Stimulated activated CD4-positive, alpha-beta T cell treated with anti-CD3 and anti-CD28 coated beads, Interleukin-15, amount 100 ng/mL, for 1 hour (primary cell): ENCODE measurements around the gene HBA2.
"Not testable (repeated sequence)": the region's sequence is repeated elsewhere in the genome, so short reads cannot be mapped to it uniquely, and the experiment has no call there.

Source experiments
- DNase-seq, 2 donors: peaks; one replicate each; pipeline ENCODE4 v3.0.0-alpha.2; 2020; ENCODE audit warnings: low read depth in 1 of 2, low spot score in 1 of 2

Gene HBA2

DNA sequence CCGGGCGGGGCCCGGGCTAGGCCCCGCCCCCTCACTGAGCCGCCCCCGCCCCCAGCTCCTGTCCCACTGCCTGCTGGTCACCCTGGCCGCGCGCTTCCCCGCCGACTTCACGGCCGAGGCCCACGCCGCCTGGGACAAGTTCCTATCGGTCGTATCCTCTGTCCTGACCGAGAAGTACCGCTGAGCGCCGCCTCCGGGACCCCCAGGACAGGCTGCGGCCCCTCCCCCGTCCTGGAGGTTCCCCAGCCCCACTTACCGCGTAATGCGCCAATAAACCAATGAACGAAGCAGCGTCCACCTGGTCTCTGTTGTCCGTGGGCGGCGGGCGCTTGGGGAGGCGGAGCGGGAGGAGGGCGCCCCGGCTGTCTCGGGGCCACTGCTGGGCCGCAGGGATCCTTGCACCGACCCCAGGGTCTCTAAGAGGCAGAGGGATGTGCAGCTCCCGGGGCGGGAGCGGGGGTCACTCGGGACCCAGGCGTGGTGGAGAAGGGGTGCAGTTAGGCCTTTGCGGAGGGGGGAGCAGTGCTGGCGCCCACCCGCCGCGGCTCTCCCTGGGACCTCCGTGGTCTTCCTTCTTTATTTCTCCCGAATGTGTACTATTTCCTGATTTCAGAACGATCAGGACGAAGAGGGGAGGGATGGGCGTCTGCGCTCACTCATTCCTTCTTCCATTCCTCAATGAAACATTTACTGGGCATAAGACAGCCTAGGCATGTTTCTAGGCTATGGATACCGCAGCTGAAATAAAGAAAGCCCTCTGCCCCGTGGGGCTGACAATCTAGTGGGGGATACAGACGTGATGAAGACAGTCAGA lies 18.3 kb upstream of the HBA2 start:
- DNase-seq: no peak

DNA sequence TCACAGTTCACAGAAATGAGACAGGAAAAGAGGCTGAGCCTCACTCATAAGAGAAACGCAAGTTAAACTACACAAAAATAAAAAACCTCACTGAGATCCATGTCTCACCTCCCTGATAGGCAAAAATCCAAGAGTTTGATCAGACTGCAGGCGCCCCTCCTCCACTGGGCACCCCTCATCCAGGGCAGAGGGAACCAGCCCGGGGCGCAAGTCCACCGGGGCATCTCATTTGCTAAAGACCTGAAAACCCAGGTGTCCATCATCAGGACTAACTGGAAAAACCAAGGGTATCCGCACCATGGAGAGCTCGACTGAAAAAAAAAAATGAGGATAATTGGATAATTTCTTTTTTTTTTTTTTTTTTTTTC lies 17.7 kb upstream of the HBA2 start:
- DNase-seq: no peak

- no peak for DNase-seq
Measured at GRCh38 chr16:159136-159849, 13.4 kb upstream of the HBA2 start.

- not testable (repeated sequence) for DNase-seq
Measured at GRCh38 chr16:160242-160641, 12.4 kb upstream of the HBA2 start.

GRCh38 chr16:160691-161190 lies 11.9 kb upstream of the HBA2 start:
- DNase-seq: no peak

GRCh38 chr16:162271-162991 lies 10.2 kb upstream of the HBA2 start:
- DNase-seq: no peak

- not testable (repeated sequence) for DNase-seq
Measured at GRCh38 chr16:163139-163538, 9.5 kb upstream of the HBA2 start.

DNA sequence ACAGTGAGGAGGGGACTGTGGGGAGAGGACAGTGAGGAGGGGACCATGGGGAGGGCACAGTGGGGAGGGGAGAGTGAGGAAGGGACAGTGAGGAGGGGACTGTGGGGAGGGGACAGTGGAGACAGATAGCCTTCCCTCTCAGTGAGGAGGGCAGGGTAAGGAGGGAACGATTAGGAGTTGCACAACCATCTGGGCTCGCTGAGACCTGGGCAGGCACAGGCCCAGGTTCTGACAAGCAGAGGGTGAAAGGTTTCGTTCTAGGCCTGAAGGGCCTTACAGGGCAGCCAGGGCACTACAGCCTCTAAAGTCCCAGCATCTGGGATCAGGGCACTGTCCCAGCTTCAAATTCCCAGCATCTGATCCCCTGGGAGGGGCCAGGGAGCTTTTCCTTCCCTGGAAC lies 9.0 kb upstream of the HBA2 start:
- not testable (repeated sequence) for DNase-seq

DNA sequence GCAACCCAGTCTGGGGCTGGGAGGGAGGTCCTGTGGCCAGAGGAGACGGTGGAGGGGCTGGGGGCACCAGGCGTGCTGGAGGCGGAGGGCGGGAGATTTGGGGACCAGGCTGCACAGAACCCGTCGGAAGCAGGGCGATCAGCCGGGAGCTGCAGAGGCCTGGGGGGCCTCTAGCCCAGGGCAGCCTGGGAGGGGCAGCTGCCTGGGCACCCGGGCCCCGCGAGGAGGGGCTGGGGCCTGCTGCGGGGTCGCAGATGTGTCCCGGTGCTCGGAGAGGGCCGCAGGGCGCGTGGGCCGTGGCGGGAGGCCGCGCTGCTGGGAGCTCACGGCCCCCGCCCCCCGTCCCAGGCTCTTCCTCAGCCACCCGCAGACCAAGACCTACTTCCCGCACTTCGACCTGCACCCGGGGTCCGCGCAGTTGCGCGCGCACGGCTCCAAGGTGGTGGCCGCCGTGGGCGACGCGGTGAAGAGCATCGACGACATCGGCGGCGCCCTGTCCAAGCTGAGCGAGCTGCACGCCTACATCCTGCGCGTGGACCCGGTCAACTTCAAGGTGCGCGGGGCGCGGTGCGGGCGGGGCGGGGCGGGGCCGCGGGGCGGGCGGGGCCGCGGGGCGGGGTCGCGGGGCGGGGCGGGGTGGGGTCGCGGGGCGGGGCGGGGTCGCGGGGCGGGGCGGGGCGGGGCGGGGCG lies 8.4 kb upstream of the HBA2 start:
- not testable (repeated sequence) for DNase-seq

DNA sequence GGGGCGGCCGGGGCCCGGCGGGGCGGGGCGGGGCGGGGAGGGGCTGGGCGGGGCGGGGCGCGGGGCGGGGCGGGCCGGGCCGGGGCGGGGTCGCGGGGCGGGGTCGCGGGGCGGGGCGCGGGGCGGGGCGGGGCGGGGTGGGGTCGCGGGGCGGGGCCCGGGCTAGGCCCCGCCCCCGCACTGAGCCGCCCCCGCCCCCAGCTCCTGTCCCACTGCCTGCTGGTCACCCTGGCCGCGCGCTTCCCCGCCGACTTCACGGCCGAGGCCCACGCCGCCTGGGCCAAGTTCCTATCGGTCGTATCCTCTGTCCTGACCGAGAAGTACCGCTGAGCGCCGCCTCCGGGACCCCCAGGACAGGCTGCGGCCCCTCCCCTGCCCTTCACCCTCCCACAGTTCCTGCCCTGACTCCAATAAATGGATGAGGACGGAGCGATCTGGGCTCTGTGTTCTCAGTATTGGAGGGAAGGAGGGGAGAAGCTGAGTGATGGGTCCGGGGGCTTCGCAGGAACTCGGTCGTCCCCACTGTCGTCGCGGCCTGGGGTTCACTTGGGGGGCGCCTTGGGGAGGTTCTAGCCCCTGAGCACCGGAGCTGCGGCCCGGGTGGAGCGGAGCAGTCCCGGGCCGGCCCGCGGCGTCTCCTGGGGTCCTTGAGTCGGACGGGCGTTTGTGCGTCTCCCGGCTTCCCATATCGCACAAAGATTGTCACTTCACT lies 7.7 kb upstream of the HBA2 start:
- no peak for DNase-seq

- DNase-seq: no peak
Measured at GRCh38 chr16:165539-166374, 6.9 kb upstream of the HBA2 start, which contains the start of gene HBM. TSS of gene HBM (plus strand) at chr16:165978. CDS start at chr16:165998, 20 bp downstream.

DNA sequence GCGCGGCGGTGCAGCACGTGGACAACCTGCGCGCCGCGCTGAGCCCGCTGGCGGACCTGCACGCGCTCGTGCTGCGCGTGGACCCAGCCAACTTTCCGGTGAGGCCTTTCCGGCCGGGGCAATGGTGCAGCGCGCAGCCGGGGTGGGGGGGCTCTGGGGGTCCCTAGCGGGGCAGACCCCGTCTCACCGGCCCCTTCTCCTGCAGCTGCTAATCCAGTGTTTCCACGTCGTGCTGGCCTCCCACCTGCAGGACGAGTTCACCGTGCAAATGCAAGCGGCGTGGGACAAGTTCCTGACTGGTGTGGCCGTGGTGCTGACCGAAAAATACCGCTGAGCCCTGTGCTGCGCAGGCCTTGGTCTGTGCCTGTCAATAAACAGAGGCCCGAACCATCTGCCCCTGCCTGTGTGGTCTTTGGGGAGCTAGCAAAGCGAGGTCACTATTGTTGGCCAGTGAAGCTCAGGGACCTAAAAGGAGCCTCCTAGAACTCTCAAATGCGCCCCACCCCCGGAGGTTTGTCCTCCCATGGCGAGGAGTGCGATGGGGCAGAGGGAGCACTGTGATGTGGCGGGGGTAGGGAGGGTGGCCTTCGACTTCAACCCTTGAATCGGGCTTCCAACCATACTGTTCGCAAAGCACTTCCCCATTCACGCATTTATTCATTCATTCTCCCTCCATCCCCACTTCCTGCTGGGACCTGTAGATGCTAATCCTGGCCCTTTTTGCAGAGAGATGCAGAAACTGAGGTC lies 6.1 kb upstream of the HBA2 start:
- no peak for DNase-seq

- DNase-seq: no peak
Measured at GRCh38 chr16:167122-167690, 5.5 kb upstream of the HBA2 start.

DNA sequence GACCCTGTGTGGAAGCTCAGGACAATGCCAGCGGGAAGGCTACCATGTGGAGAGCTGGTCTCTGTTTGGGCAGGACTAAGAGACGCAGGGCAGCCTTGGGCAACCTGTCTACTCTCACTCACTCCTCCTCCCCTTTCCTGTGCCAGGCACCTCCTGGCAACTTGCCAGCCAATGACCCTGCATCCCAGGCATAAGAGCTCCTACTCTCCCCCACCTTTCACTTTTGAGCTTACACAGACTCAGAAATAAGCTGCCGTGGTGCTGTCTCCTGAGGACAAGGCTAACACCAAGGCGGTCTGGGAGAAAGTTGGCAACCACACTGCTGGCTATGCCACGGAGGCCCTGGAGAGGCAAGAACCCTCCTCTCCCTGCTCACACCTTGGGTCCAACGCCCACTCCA lies 4.3 kb upstream of the HBA2 start:
- DNase-seq: no peak

- DNase-seq: no peak
Measured at GRCh38 chr16:169014-169413, 3.7 kb upstream of the HBA2 start.

GRCh38 chr16:170088-170507 lies 2.6 kb upstream of the HBA2 start:
- not testable (repeated sequence) for DNase-seq

- DNase-seq: no peak
Measured at GRCh38 chr16:170788-171187, 1.9 kb upstream of the HBA2 start.

- DNase-seq: not testable (repeated sequence)
Measured at GRCh38 chr16:173211-173854, 657 bp downstream of the HBA2 start.
